Activated T-cell treated with anti-CD3 and anti-CD28 coated beads for 4 hours (primary cell): ENCODE results near the gene BRINP1.
"Not testable (repeated sequence)": the region's sequence is repeated elsewhere in the genome, so short reads cannot be mapped to it uniquely, and the experiment has no call there.

Experiments
- DNase-seq: peaks from one replicate; pipeline ENCODE4 v3.0.0-alpha.2; 2020

The BRINP1 gene

DNA sequence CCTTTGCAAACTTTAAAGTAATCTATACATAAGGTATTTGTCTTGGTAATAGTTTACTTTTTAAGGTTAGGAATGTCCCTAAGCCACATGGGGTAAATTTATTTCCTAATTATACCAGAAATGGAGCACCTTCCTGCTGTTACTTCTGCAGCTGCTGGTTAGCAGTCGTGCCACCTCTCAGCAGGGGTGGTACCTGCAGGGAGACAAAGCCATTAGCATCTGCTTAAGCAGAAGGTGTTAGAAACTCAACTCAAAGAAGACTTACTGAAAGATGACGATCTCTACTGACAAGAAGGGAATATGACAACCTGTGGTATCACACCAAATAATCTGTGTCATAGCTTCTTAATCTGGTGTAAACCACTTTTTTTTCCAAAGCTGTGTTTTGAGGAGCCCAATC, 173.7 kb downstream of the BRINP1 start:
- DNase-seq, result no peak

DNA sequence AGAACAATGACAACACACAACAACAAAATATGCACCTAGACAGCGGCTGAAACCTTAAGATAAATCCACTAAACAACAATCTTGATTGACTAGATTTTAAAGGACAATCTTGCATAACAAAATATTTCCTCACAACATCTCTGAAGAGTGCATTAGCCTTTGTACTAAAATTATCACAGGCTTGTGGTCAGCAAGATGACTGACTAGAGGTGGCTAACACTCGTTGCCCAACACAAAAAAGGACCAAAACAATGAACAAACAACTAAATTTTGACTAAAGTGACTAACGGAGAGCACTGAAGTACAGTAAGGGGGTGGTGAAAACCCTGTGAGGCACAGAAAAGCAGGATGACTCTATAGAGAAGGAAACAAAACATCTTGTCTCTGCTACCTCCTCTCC, 183.9 kb downstream of the BRINP1 start:
- DNase-seq, result no peak

- no peak for DNase-seq
These were observed 184.8 kb downstream of the BRINP1 start for GRCh38 chr9:119184265-119184936.

DNA sequence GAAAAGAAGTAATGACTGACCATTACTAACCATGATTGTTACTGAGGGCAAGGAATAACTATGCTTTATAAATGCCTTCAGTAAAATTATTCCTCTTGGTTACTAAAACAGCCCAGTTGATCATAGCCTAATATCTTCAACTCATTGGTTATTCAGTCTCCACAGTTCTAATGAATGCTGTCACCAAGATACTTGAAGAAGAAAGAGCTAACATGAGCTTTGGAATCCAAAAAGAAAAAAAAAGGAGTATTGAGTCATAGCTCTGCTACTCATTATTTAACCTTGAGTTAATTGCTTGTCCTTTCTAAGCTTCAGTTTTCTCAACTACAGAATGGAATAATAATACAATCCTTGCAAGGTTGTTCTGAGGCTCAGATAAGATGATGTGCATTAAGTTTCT, 187.7 kb downstream of the BRINP1 start:
- no peak for DNase-seq

DNA sequence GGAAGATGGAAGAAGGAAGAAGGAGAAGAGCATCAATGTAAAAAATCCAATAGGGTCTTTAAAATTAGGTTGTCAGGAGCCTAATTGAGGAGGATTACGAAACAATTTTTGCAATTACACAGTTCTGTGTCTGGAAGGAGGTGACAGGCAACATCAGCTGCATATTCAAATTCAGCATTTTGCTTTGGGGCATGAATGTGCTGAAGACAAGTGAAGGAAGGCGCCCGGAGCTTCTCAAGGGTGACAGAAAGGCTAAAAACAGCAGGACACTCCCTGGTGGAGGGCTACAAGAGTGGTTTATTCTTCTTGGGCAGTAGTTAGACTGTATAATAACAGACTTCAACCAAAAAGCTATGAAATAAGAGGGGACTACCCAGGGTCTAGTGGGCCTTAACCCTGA, 188.3 kb downstream of the BRINP1 start:
- no peak for DNase-seq

DNA sequence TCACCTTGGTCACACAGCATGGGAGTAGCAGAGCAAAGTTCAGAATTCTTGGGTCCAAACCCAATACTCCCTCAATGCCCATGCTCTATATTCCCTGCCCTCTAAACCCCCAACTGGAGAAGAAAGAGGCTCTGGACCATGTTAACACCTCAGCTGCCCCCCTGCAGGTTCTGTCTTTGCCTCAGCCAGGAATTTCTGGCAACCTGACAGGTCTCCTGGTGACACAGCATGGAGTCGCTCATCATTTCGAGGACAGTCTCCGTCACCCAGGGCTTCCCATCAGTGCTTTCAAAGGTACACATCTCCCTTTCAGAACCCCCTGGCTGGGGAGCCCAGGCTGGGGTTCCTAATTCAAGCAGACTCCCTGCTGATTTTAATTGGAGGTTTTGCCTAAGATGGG, 189.5 kb downstream of the BRINP1 start:
- DNase-seq, result no peak

DNA sequence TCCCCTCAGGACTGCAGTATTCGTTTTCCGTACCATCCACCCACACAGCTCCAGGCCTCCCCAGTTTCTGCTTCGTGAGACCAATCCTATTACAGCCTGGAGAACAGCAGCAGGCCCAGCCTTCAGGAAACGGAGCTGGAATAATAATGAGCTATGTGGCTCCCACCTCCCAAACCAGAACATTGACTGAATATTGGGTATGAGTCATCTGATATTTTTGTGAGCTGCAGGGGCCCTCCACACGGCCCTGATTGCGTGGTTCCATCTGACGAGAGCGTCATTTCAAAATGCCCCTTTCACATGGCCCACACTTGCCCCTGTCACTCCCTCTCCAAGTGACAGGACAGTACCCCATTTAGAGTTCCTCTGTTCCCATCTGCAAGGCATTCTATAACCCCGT, 192.0 kb downstream of the BRINP1 start:
- no peak for DNase-seq

- DNase-seq, result no peak
These were observed 193.7 kb downstream of the BRINP1 start for GRCh38 chr9:119175581-119175980.

DNA sequence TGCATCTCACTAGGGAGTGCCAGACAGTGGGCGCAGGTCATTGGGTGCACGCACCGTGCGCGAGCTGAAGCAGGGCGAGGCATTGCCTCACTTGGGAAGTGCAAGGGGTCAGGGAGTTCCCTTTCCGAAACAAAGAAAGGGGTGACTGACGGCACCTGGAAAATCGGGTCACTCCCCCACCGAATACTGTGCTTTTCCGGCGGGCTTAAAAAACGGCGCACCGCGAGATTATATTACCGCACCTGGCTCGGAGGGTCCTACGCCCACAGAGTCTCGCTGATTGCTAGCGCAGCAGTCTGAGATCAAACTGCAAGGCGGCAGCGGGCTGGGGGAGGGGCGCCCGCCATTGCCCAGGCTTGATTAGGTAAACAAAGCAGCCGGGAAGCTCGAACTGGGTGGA, 200.0 kb downstream of the BRINP1 start:
- not testable (repeated sequence) for DNase-seq

- no peak for DNase-seq
These were observed 201.4 kb downstream of the BRINP1 start for GRCh38 chr9:119167876-119168275.

- no peak for DNase-seq
These were observed 202.0 kb downstream of the BRINP1 start for GRCh38 chr9:119167267-119167666.

DNA sequence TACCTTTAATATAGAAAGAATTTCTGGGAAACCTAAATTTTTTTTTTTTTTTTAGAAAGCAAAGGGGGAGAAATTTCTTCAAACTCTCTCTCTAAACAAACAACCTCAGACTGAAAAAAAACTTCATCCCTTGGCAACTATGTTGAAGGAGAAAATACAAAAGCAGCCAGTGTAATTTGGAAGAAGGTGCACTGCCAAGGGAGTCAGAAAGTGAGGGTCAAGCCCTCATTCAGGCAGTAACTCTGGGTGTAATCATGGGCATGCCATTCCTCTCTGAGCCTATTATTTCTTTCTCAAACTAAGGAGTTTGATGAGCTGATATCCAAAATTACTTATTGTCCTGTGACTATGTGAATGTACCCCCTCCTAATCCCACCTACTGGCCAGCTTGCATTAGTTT, 203.1 kb downstream of the BRINP1 start:
- no peak for DNase-seq

DNA sequence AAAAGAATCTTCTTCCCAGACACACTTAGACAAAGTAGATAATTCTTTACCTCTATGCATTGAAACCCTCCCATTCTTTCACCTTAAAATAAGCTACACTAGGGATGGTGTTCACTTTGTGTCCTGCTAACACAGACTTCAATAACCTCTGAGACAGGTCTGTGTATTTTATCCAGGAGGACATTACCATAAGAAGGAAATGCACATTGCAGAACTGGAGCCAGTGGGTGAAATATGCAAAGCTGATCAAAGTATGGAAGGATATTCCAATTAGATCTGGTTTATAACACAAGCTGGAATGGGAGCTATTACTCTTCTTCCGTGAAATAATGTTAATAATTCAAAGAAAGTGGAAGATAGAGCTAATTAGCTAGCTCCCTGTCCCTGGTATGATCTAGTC, 204.1 kb downstream of the BRINP1 start:
- no peak for DNase-seq

DNA sequence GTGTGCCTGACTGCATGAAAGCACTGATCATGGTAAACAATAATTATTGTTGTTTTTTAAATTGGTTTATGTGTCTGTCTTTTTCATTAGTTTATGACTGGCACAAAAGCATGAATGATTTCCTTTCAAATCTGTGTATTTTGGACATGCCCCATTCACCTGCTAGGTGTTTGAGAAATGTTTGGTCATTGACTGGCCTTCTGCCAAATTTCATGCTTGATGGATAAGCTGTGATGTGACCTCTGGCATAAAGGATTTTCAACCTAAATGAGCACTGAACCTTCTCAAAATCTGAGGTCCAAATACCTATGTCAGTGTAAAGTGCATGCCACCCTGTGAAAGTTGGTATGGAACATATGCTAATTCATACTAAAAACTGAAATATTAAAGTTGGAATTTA, 204.5 kb downstream of the BRINP1 start:
- no peak for DNase-seq

GRCh38 chr9:119160551-119160950, 208.7 kb downstream of the BRINP1 start:
- no peak for DNase-seq

- no peak for DNase-seq
These were observed 209.8 kb downstream of the BRINP1 start for GRCh38 chr9:119159386-119159785.

GRCh38 chr9:119157196-119157595, 212.0 kb downstream of the BRINP1 start:
- DNase-seq, result no peak

- no peak for DNase-seq
These were observed 212.9 kb downstream of the BRINP1 start for GRCh38 chr9:119156354-119156753.

- DNase-seq, result no peak
These were observed 214.7 kb downstream of the BRINP1 start for GRCh38 chr9:119154527-119154926.

DNA sequence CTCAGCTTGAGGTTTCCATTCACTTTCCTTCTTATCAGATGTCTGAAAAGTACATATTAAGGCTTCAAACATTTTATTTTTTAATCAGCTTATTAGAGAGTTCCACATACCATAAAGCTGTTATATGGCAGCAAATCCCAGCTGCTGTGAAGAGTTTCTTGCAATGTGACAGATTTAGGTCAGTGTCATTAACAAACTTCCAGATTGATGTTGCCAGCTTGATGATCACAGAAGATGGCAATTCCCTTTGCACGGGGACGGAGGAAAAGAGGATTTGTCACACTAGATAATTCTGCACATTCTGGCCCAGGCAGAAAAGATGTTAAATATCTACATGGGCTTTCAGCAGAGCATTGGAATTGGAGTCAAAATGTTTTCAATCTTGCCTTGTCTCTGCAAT, 215.8 kb downstream of the BRINP1 start:
- no peak for DNase-seq

GRCh38 chr9:119148855-119149254, 220.4 kb downstream of the BRINP1 start:
- no peak for DNase-seq

- no peak for DNase-seq
These were observed 231.8 kb downstream of the BRINP1 start for GRCh38 chr9:119137479-119137878.

DNA sequence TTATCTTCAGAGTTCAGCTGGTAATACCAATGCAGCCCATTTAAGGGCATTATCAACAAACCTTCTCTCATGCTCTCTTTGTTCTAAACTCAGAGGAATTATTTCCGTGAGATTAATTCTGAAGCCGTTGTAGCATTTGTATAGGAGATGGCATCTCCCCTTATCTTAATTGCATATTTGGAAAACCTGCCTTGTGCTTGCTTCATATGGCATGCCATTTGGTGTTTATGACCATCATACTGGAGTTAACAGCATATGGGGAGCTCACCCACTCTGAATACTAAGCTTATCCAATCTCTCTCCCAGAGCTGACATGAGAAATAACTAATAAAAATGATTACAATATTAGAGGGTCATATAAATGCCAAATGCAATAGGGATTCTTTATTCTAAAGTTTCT, 243.2 kb downstream of the BRINP1 start:
- no peak for DNase-seq

DNA sequence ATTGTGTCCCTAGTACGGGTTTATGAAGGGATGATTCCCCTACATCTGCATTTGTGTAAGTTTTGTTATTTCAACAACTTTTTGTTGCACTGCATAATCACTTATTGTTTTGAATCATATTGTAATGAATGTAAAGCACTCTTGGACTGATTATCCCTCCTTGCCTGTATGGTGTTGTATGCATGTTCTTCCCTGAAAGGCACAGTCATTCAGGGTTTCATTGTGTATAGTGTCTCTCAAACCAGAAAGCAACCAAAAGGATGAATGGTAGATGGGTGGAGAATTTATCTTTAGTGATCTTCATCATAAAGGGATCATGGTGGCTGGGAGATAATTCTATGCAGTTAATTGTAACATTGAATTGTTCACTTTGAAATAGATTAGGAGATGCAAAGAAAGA, 247.3 kb downstream of the BRINP1 start:
- no peak for DNase-seq

DNA sequence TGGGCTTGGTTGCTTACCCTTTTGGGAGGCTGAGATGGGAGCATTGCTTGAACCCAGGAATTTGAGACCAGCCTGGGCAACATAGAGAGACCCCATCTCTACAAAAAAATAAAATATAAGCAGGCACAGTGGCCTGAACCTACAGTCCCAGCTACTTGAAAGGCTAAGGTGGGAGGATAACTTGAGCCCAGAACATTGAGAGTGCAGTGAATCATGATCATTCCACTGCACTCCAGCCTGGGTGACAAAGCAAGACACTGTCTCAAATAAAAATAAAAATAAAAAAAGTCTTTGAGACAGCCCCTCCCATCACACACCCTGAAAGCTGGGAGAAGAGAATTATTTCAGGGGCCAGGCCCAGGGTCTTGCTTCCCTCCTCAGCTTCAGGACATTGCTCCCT, 251.8 kb downstream of the BRINP1 start:
- DNase-seq, result no peak
